Measurements from ENCODE around the gene MIB1.

Gene MIB1

GRCh38 chr18:21747764-21748693 lies 7.4 kb downstream of the MIB1 start:
- H3K9ac ChIP-seq (ENCODE audit: low read length): no peak overlapping the region
- peaks cover 6% of the 10 kb centered on the region for H3K4me1 ChIP-seq (ENCODE audit: control insufficient read depth, insufficient read depth, low read length)

GRCh38 chr18:21757833-21758232 lies 17.2 kb downstream of the MIB1 start:
- no peaks in the 10 kb centered on the region for H3K27me3 ChIP-seq (ENCODE audit: control insufficient read depth, insufficient read depth, low read length)
- no peak overlapping the region for H3K4me3 ChIP-seq (ENCODE audit: low read length)
- H3K9me3 ChIP-seq (ENCODE audit: control insufficient read depth, low read length): no peaks in the 10 kb centered on the region
- peaks cover 7% of the 10 kb centered on the region for H3K4me1 ChIP-seq (ENCODE audit: control insufficient read depth, insufficient read depth, low read length)
- no peaks in the 10 kb centered on the region for H3K36me3 ChIP-seq (ENCODE audit: control insufficient read depth, insufficient read depth, low read length)
- no peak overlapping the region for H3K9ac ChIP-seq (ENCODE audit: low read length)

More at GRCh38 chr18:21747764-21748693, 7.4 kb downstream of the MIB1 start:
- Histone ChIP-seq H3K9me3 (ENCODE audit: control insufficient read depth, low read length) (no peaks in the 10 kb centered on the region), H3K4me3 (ENCODE audit: low read length) (no peak overlapping the region), H3K27me3 (ENCODE audit: control insufficient read depth, insufficient read depth, low read length) (no peaks in the 10 kb centered on the region), H3K36me3 (ENCODE audit: control insufficient read depth, insufficient read depth, low read length) (no peaks in the 10 kb centered on the region)

DNA sequence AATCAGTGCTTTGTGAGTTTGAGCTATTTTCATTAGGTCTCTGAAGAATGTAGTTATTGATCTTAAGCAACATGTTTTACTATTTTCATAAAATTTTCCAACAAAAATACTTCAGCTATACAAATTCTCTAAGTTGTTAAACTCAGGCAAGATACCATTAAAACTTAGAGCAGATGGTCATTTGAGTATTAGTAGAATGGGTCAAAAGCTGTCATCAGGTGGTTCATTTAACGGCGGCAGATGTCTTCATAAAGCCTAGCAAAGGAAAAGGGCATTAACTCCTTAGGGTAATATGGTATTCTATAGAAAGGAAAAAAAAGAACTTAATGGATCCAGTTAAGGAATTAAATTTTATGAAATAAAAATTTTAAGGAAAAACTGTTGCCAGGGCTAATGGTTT lies 19.2 kb downstream of the MIB1 start:
- peaks cover 20% of the 10 kb centered on the region for H3K4me1 ChIP-seq (ENCODE audit: control insufficient read depth, insufficient read depth, low read length)
- no peak overlapping the region for H3K4me3 ChIP-seq (ENCODE audit: low read length)
- no peaks in the 10 kb centered on the region for H3K9me3 ChIP-seq (ENCODE audit: control insufficient read depth, low read length)
- H3K27me3 ChIP-seq (ENCODE audit: control insufficient read depth, insufficient read depth, low read length): no peaks in the 10 kb centered on the region
- H3K9ac ChIP-seq (ENCODE audit: low read length): no peak overlapping the region
- no peaks in the 10 kb centered on the region for H3K36me3 ChIP-seq (ENCODE audit: control insufficient read depth, insufficient read depth, low read length)

DNA sequence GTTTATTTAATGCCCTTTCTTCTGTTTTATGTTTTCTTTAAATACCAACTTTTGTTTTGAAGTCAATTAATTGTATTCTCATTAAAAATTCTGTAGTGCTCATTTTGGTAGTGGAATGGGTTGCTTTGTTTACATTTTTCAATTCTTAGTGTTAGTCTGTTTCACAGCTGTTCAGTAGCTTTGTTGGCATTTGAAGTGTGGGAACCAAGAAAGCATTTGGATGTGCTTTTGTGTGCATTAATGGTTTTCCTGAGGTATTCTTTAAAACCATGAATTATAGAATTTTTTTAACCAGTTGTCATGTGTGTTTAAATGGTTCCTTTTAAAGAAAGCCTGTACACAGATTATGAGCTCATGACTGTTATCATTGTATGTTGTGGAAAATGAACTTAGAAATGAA lies 19.7 kb downstream of the MIB1 start:
- Histone ChIP-seq H3K36me3 (ENCODE audit: control insufficient read depth, insufficient read depth, low read length) (no peaks in the 10 kb centered on the region), H3K9ac (ENCODE audit: low read length) (no peak overlapping the region), H3K27me3 (ENCODE audit: control insufficient read depth, insufficient read depth, low read length) (no peaks in the 10 kb centered on the region), H3K4me1 (ENCODE audit: control insufficient read depth, insufficient read depth, low read length) (peaks cover 15% of the 10 kb centered on the region), H3K9me3 (ENCODE audit: control insufficient read depth, low read length) (no peaks in the 10 kb centered on the region), H3K4me3 (ENCODE audit: low read length) (no peak overlapping the region)

- Histone ChIP-seq H3K4me1 (ENCODE audit: control insufficient read depth, insufficient read depth, low read length) (peaks cover 13% of the 10 kb centered on the region), H3K36me3 (ENCODE audit: control insufficient read depth, insufficient read depth, low read length) (no peaks in the 10 kb centered on the region), H3K9ac (ENCODE audit: low read length) (no peak overlapping the region)
Measured at GRCh38 chr18:21761471-21762115, 21.0 kb downstream of the MIB1 start.

DNA sequence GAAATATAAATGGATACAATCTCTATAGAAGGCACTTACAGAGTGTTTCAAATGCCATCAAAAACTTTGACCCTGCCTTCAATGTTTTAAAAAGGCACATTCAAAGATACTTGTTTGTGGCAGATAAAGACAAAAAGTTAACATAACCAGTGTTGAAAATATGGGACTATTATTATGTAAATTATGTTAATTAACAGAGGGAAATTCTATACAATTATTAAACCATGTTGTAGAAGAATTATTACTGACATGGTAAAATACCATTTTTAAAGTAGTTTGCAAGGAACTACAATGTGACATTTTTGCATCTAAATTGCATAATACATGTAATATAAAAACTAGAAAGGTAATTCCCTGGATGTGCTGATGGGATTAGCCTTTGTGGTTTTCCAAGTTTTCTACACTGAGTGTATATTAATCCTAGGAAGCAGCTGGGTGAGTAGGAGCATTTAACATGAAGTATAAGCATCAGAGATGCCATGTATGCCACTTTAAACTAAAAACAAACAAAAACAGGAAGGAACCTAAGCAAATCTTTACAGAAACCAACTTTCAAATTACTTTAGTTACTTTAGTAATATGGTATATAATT lies 21.7 kb downstream of the MIB1 start:
- H3K36me3 ChIP-seq (ENCODE audit: control insufficient read depth, insufficient read depth, low read length): no peaks in the 10 kb centered on the region
- peaks cover 13% of the 10 kb centered on the region for H3K4me1 ChIP-seq (ENCODE audit: control insufficient read depth, insufficient read depth, low read length)
- H3K9ac ChIP-seq (ENCODE audit: low read length): no peak overlapping the region
- H3K27me3 ChIP-seq (ENCODE audit: control insufficient read depth, insufficient read depth, low read length): no peaks in the 10 kb centered on the region
- no peak overlapping the region for H3K4me3 ChIP-seq (ENCODE audit: low read length)
- H3K9me3 ChIP-seq (ENCODE audit: control insufficient read depth, low read length): no peaks in the 10 kb centered on the region

More at GRCh38 chr18:21761471-21762115, 21.0 kb downstream of the MIB1 start:
- Histone ChIP-seq H3K27me3 (ENCODE audit: control insufficient read depth, insufficient read depth, low read length) (no peaks in the 10 kb centered on the region), H3K4me3 (ENCODE audit: low read length) (no peak overlapping the region), H3K9me3 (ENCODE audit: control insufficient read depth, low read length) (no peaks in the 10 kb centered on the region)

GRCh38 chr18:21763846-21764646 lies 23.5 kb downstream of the MIB1 start:
- no peak overlapping the region for H3K4me3 ChIP-seq (ENCODE audit: low read length)
- no peak overlapping the region for H3K9ac ChIP-seq (ENCODE audit: low read length)
- no peaks in the 10 kb centered on the region for H3K27me3 ChIP-seq (ENCODE audit: control insufficient read depth, insufficient read depth, low read length)
- H3K9me3 ChIP-seq (ENCODE audit: control insufficient read depth, low read length): no peaks in the 10 kb centered on the region
- peaks cover 13% of the 10 kb centered on the region for H3K4me1 ChIP-seq (ENCODE audit: control insufficient read depth, insufficient read depth, low read length)
- no peaks in the 10 kb centered on the region for H3K36me3 ChIP-seq (ENCODE audit: control insufficient read depth, insufficient read depth, low read length)

DNA sequence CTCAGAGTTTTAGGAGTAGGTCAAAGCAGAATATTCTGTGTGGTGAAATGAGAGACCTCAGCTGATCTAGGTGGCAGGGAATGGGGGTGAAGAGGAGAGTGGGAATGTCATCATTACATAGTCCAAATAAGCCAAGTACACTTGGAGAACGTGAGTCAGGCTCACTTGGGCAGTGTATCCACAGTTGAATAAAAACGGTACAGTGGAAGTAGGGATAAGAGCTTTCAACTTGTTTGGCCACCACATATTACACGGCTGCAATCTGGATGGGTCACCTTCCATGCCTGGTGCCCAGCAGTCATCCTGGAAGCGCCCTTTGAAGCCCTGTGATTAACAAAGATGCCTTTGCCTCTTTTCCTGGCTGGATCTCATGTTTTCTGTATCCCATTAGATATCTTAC lies 28.6 kb downstream of the MIB1 start:
- Histone ChIP-seq H3K4me3 (ENCODE audit: low read length) (no peak overlapping the region), H3K36me3 (ENCODE audit: control insufficient read depth, insufficient read depth, low read length) (no peaks in the 10 kb centered on the region)

GRCh38 chr18:21774722-21775121 lies 34.1 kb downstream of the MIB1 start:
- Histone ChIP-seq H3K4me1 (ENCODE audit: control insufficient read depth, insufficient read depth, low read length) (no peaks in the 10 kb centered on the region), H3K4me3 (ENCODE audit: low read length) (no peak overlapping the region), H3K36me3 (ENCODE audit: control insufficient read depth, insufficient read depth, low read length) (no peaks in the 10 kb centered on the region), H3K27me3 (ENCODE audit: control insufficient read depth, insufficient read depth, low read length) (no peaks in the 10 kb centered on the region), H3K9ac (ENCODE audit: low read length) (no peak overlapping the region), H3K9me3 (ENCODE audit: control insufficient read depth, low read length) (no peaks in the 10 kb centered on the region)

More for the DNA sequence above, 28.6 kb downstream of the MIB1 start:
- Histone ChIP-seq H3K9ac (ENCODE audit: low read length) (no peak overlapping the region), H3K9me3 (ENCODE audit: control insufficient read depth, low read length) (no peaks in the 10 kb centered on the region), H3K27me3 (ENCODE audit: control insufficient read depth, insufficient read depth, low read length) (no peaks in the 10 kb centered on the region), H3K4me1 (ENCODE audit: control insufficient read depth, insufficient read depth, low read length) (peaks cover 2% of the 10 kb centered on the region)

DNA sequence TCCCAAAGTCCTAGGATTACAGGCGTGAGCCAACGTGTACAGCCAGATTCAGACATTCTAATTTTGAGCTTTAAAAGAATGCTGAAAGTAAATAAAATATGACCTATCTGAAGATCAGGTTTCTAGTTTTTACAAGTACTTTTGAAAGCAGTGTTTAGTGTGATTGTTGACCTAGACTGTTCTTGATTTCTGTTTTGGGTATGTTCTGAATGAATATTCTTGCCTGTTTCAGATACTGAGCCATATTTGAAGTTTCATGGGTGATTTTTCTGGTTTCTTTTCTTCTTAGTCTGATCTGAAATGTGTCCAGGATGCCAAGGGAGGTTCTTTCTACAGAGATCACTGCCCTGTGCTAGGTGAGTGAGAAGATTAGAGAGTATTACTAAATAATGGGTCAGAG lies 37.2 kb downstream of the MIB1 start:
- no peaks in the 10 kb centered on the region for H3K4me1 ChIP-seq (ENCODE audit: control insufficient read depth, insufficient read depth, low read length)
- H3K36me3 ChIP-seq (ENCODE audit: control insufficient read depth, insufficient read depth, low read length): no peaks in the 10 kb centered on the region
- H3K9ac ChIP-seq (ENCODE audit: low read length): no peak overlapping the region
- H3K27me3 ChIP-seq (ENCODE audit: control insufficient read depth, insufficient read depth, low read length): no peaks in the 10 kb centered on the region
- no peaks in the 10 kb centered on the region for H3K9me3 ChIP-seq (ENCODE audit: control insufficient read depth, low read length)
- no peak overlapping the region for H3K4me3 ChIP-seq (ENCODE audit: low read length)

DNA sequence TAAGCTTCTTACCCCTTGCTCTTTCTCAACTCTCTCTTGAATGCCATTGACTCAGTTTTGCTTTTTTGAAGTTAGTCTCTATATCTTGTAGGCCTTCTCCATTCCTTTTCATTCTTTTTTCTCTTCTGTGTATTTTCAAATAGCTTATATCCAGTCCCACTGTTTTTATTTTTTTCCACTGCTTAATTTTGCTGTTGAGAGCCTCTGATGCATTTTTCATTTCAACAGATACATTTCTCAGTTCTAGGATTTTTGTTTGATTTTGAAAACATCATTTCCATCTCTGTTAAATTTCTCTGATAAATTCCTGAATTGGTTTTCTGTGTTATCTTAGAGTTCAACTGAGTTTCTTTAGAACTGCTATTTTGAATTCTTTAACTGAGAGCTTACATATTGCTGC lies 45.9 kb downstream of the MIB1 start:
- H3K4me3 ChIP-seq (ENCODE audit: low read length): no peak overlapping the region
- no peaks in the 10 kb centered on the region for H3K27me3 ChIP-seq (ENCODE audit: control insufficient read depth, insufficient read depth, low read length)
- no peaks in the 10 kb centered on the region for H3K4me1 ChIP-seq (ENCODE audit: control insufficient read depth, insufficient read depth, low read length)
- no peak overlapping the region for H3K9ac ChIP-seq (ENCODE audit: low read length)
- no peaks in the 10 kb centered on the region for H3K36me3 ChIP-seq (ENCODE audit: control insufficient read depth, insufficient read depth, low read length)
- no peaks in the 10 kb centered on the region for H3K9me3 ChIP-seq (ENCODE audit: control insufficient read depth, low read length)

Measured in mucosa of stomach (tissue), 1 donor.